ENCODE measurements around the gene FILIP1. TPM values are rescaled to one million over a fixed set of nuclear protein-coding genes. Genes with fewer than 3 reads are reported as not detected.

Gene FILIP1
- total and polyA plus RNA-seq, 12 donors = 16.8 to 269 (median 181) TPM

DNA sequence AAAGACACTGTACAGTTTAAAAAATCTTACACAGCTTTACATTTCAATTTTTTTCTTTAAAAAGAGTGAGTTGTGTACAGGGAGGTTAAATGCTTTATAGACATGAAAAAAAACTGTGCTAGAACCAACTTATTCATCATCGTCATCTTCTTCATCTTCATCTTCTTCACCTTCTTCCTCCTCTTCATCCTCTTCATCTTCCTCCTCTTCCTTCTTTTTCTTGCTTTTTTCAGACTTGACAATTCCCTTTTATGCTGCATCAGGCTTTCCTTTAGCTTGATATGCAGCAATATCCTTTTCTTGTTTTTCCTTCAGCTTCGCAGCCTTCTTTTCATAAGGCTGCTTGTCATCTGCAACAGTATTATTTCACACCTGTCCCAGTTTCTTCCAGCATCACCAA is 174.7 kb downstream of the FILIP1 start:
- no peaks in the 10 kb centered on the region for H3K27me3 ChIP-seq
- H3K36me3 ChIP-seq = peaks cover 0 to 34% (median 0%) of the 10 kb centered on the region in 9 donors
- H3K4me1 ChIP-seq = peaks cover 8 to 22% (median 16%) of the 10 kb centered on the region in 9 donors
- DNase-seq = no peak
- no peak for ATAC-seq
- no peaks in the 10 kb centered on the region for H3K9me3 ChIP-seq
- H3K4me3 ChIP-seq = no peak overlapping the region
- no peak overlapping the region for H3K27ac ChIP-seq
- intact Hi-C loops (cut with DNase I) = no loop called here
- TF ChIP-seq, protein P1, sequence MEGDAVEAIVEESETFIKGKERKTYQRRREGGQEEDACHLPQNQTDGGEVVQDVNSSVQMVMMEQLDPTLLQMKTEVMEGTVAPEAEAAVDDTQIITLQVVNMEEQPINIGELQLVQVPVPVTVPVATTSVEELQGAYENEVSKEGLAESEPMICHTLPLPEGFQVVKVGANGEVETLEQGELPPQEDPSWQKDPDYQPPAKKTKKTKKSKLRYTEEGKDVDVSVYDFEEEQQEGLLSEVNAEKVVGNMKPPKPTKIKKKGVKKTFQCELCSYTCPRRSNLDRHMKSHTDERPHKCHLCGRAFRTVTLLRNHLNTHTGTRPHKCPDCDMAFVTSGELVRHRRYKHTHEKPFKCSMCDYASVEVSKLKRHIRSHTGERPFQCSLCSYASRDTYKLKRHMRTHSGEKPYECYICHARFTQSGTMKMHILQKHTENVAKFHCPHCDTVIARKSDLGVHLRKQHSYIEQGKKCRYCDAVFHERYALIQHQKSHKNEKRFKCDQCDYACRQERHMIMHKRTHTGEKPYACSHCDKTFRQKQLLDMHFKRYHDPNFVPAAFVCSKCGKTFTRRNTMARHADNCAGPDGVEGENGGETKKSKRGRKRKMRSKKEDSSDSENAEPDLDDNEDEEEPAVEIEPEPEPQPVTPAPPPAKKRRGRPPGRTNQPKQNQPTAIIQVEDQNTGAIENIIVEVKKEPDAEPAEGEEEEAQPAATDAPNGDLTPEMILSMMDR (IDR thresholded peaks at IDR 0.05) = no peak
- whole genome bisulfite sequencing, 2 donors = 49 to 79% methylated on average over 2 of the region's 2 CpGs

DNA sequence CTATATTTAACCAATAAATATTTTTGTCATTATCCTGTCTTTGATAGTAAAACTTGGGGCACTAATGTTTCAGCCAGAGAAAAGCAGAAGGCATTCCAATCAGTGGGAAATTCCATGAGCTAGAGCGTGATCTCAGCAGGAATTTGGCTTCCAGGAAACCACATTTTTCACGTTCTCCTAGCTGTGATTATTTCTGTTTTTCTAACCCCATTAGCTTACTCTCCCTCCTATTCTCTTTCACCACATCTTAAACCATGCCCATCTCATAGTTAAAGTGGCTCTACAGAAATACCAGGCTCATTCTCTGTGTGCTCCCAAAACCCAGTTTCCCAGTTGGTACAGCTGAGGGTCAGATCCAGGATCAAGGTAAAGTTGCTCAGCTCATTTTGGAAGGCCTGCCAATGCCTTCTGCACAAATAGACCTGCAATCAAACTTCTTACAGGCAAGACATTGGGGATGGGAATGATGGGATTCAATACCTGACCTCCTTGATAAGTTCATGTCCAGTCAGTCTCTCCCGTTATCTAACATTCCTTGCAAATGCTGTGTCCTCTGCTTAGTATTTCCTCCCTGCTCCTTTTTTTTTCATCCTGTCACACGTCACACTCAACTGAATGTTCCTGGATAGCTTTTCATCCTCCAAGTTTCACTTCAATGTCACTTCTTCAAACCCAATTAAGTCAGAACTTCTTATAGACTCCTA is 175.9 kb downstream of the FILIP1 start:
- DNase-seq (no peak), ATAC-seq (peak in 7 of 8 donors; percentile 41 to 64 (median 50))
- intact Hi-C loops (cut with DNase I) = no loop called here
- no peaks in the 10 kb centered on the region for H3K9me3 ChIP-seq
- peaks cover 8 to 22% (median 16%) of the 10 kb centered on the region in 9 donors for H3K4me1 ChIP-seq
- WGBS, 2 donors = 21 to 25% methylated on average over 4 of the region's 4 CpGs
- H3K27ac ChIP-seq = peak overlapping the region in 9 of 10 donors; percentile 3 to 73 (median 45)
- H3K27me3 ChIP-seq = no peaks in the 10 kb centered on the region
- peaks cover 0 to 46% (median 0%) of the 10 kb centered on the region in 9 donors for H3K36me3 ChIP-seq
- TF ChIP-seq, protein P1 (IDR thresholded peaks at IDR 0.05) = no peak
- no peak overlapping the region for H3K4me3 ChIP-seq

DNA sequence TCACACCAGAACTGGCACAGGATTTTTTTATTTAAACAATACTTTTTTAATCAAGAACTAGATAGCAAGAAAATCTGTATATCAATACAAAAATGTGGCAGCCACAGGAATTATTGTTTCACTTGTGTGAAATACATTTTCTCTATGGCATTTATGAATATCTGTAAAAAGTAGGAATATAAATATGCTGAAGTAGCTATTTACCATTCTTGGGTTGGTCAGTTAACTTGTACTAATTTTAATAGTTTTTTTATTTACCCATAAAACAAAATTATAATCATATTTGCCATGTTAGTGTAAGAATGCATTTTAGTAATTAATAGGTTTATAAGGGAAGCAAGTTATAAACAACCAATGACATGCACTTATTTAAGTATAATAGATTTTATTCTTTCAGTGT is 177.6 kb downstream of the FILIP1 start:
- ATAC-seq (no peak), DNase-seq (no peak)
- H3K27ac ChIP-seq = no peak overlapping the region
- H3K9me3 ChIP-seq = no peaks in the 10 kb centered on the region
- peaks cover 0 to 63% (median 0%) of the 10 kb centered on the region in 9 donors for H3K36me3 ChIP-seq
- intact Hi-C loops (cut with DNase I) = no loop called here
- no peak overlapping the region for H3K4me3 ChIP-seq
- TF ChIP-seq, protein P1 (IDR thresholded peaks at IDR 0.05) = no peak
- no peaks in the 10 kb centered on the region for H3K27me3 ChIP-seq
- peaks cover 8 to 22% (median 16%) of the 10 kb centered on the region in 9 donors for H3K4me1 ChIP-seq

DNA sequence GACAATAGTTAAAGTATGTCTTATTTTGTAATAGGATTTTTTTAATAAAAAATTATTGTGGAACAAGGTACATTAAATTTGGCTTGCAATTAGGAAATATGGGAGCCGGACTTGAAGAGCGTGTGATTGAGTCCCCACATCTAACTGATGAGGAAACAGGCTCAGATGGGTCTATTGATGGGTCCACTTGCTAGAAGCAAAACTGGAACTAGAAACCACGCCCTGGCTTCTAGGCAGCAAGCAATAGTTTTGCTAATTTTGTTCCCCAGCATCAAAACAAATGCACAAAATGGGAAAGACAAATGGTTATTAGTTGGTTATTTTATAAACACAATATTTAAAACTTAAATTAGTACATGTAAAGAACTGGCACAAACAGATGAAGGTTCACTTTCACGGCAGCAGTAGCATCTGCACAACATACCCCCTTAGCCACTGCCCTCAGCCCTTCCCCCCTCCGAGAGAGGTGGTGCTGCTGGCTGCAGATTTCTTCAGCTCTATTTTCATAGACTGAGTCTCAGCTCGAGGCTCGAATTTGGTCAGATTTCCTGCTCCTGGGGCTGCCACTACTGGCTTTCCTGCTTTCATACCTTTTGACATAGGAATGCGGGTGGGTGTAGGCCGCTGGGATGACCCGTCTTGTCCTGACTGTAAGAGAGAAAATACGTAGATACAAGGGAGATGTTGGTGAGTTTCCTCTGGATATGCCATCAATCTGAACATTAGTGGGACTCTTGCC is 185.2 kb downstream of the FILIP1 start:
- TF ChIP-seq, protein P1 (IDR thresholded peaks at IDR 0.05) = no peak
- intact Hi-C loops (cut with DNase I) = loop anchor here in 2 of 10 donors (5.0 to 10.0 kb wide), 2 partner anchors 34 to 196 kb away; no protein-coding TSS in a partner anchor
- H3K4me3 ChIP-seq = no peak overlapping the region
- H3K9me3 ChIP-seq = peaks cover 0 to 4% (median 0%) of the 10 kb centered on the region in 11 donors
- H3K4me1 ChIP-seq = peaks cover 0 to 13% (median 8%) of the 10 kb centered on the region in 9 donors
- ATAC-seq (peak in 1 of 8 donors; percentile 33), DNase-seq (no peak)
- no peak overlapping the region for H3K27ac ChIP-seq
- H3K27me3 ChIP-seq = peaks cover 0 to 7% (median 0%) of the 10 kb centered on the region in 7 donors
- peaks cover 0 to 57% (median 0%) of the 10 kb centered on the region in 9 donors for H3K36me3 ChIP-seq
- WGBS, 2 donors = 73 to 76% methylated on average over 11 of the region's 11 CpGs

Measured in heart right ventricle (tissue), 16 donors.